ENCODE data around the gene ACOX3. TPM values are rescaled to one million over a fixed set of nuclear protein-coding genes. Genes with fewer than 3 reads are reported as not detected.
A peak's percentile ranks its signal among the peaks of the same experiment; 100 is the strongest.
"Not testable (repeated sequence)": the region's sequence is repeated elsewhere in the genome, so short reads cannot be mapped to it uniquely, and the experiment has no call there.

Gene ACOX3
- polyA plus RNA-seq, 4 donors: 15.0 to 17.5 (median 15.7) TPM

DNA sequence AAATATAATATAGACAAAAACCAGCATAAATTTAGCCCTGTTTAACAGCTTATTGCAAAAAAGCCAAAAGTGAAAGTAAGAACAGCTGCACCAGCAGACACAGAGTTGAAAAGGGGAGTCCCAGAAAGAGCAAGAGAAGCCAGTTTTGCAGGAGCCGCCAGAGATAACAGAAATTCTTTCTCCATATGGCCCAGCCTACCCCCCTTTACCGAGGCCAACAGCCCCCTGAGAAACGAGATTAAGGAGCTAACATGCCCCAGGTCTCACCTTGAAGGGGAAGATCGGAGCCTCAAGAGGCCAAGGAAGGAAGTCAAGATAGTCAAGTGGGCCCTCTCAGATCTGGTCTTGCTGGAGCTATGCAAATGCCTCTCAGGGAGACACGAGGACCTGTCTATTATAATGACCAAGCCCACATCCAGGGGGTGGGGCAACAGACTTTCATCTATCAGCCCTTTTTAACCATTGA lies 4.8 kb downstream of the ACOX3 start:
- no peak for DNase-seq (ENCODE audit: low read depth in 4 of 4, low spot score in 3 of 4)

DNA sequence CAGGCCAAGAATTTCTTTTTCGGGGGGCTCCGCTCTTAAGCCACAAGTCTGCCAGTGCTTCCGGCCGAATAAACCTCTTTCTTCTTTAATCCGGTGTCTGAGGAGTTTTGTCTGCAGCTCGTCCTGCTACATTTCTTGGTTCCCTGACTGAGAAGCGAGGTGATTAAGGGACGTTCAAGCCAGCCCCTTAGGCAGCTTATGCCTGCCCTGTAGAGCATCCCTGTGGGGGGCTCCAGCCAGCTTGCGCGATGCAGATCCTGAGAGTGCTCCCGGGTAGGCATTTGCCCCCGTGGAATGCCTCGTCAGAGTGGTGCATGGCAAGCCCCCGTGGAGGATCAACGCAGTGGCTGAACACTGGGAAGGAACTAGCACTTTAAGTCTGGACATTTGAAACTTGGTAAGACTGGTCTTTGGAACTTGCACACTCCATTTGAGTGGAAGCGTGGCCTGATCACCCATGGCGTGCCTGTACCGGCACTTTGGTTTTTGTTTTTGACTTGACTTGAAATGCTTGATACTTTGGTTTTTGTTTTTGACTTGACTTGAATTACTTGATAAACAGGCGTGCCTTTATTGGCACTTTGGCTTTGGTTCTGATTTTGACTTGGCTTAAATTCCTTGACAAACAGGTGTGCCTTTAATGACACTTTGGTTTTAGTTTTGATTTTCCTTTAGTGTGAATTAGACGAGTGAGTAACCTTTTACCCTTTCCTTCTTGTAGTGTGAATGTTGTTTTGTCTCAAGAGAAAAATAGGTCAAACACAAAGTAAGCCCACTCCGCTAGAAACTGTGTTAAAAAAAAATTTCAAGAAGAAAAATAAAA lies 6.1 kb downstream of the ACOX3 start:
- DNase-seq (ENCODE audit: low read depth in 4 of 4, low spot score in 3 of 4): no peak

DNA sequence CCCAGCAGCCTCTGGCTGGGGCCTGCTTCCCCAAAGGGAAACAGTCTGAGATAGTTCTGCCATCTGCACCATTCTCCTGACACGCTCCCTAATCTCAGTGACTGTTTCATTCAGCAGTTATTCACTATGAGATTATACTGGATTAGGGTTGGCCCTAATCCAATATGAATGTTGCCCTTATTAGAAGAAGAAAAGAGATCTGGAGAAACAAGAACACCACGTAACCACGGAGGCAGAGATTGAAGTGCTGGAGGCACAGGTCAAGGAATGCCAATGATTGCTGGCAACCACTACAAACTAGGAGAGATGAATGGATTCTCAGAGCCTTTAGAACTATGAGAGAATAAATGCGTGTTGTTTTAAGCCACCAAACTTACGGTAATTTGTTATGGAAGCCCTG lies 7.4 kb downstream of the ACOX3 start:
- DNase-seq (ENCODE audit: low read depth in 4 of 4, low spot score in 3 of 4): no peak

DNA sequence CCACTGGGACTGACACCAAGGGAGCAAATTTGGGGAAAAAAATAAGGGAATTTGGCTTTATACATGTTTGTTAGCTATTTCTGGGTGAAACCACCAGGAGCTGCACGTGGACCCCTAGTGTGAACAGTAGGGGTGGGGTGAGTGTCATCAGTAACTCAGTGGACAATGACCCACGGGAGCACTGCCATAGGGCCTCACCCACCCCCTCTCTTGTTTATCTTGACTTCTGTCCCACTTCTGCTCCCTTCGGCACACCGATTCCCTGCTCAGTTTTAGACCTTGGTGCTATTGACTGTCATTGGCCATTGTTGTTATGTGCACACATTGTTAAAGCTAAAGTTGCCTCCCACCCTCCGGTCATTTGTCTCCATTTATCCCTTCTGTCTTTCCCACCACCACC lies 9.0 kb downstream of the ACOX3 start:
- DNase-seq (ENCODE audit: low read depth in 4 of 4, low spot score in 3 of 4): no peak

DNA sequence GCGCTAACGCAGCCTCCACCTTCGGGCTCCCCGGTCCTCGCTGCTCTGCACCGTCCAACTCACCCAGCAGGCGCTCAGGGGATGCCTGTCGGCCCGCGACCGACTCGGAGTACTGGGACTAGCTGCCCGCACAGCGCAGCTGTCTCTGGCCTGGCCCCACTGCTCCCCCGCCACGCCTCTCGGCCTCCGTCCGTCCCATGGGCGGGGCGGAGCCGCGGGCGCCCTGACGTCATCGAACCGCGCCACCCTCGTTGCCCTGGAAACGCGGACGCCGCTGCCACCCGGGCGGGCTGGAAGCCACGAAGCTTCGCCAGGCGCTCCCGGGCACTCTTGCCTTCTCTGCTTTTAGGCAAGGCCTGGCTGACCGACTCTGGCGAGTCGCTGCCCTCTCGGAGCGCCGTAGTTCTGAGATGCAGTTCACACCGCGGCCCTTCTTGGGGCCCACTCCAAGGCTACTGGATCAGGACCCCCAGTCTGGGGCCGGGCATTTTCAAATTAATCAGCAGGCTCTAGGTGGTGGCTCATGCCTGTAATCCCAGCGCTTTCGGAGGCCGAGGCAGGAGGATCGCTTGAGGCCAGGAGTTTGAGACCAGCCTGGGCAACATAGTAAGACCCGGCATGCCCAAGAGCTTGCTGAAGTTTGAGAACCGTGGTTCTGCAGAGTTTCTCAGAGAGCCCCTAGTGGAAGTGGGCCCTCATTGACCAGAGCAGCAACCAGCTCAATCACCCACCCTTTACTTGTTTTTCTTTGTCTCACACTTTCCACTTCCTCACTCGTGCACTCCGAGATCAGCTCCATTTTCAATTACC lies 12.0 kb downstream of the ACOX3 start:
- DNase-seq (ENCODE audit: low read depth in 4 of 4, low spot score in 3 of 4): peak; percentile 72 to 89 (median 74)

DNA sequence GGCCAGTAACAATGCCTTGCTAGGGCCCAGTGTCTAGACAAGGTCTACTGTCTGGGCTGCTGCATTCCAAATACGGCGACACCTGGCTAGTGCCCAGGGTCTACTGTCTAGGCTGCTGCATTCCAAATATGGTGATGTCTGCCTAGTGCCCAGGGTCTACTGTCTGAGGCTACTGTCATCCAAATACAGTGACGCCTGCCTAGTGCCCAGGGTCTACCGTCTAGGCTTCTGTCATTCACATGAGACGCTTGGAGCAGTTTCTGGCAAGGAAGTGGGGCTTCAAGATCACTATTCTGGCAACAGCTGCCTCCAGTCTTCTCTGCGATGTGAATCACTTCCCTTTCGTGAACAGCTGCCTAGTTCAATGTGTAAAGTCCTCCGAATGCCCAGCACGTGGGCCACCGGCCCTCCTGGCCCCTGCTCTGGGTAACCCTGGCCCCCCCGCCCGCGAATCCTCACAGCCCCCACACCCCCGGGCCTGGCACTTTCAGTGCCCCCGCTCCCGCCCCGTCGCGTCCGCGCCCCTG lies 12.7 kb downstream of the ACOX3 start:
- DNase-seq (ENCODE audit: low read depth in 4 of 4, low spot score in 3 of 4): no peak

DNA sequence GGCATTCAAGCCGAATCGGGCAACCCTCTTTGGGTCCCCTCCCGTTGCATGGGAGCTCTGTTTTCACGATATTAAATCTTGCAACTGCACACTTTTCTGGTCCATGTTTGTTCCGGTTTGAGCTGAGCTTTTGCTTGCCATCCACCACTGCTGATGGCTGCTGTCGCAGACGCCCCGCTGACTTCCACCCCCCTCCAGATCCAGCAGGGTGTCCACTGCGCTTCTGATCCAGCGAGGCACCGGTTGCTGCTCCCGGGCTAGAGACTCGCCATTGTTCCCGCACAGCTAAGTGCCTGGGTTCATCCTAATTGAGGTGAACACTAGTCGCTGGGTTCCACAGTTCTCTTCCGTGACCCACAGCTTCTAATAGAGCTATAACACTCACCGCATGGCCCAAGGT lies 13.3 kb downstream of the ACOX3 start:
- no peak for DNase-seq (ENCODE audit: low read depth in 4 of 4, low spot score in 3 of 4)

DNA sequence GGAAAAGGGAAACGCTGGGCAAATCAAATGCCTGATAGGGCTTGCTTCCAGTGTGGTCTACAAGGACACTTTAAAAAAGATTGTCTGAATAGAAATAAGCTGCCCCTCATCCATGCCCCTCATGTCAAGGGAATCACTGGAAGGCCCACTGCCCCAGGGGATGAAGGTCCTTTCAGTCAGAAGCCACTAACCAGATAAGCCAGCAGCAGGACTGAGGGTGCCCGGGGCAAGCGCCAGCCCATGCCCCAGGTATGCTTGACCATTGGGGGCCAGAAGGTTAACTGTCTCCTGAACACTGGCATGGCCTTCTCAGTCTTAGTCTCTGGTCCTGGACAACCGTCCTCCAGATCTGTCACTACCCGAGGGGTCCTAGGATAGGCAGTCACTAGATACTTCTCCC lies 17.7 kb downstream of the ACOX3 start:
- DNase-seq (ENCODE audit: low read depth in 4 of 4, low spot score in 3 of 4): no peak

DNA sequence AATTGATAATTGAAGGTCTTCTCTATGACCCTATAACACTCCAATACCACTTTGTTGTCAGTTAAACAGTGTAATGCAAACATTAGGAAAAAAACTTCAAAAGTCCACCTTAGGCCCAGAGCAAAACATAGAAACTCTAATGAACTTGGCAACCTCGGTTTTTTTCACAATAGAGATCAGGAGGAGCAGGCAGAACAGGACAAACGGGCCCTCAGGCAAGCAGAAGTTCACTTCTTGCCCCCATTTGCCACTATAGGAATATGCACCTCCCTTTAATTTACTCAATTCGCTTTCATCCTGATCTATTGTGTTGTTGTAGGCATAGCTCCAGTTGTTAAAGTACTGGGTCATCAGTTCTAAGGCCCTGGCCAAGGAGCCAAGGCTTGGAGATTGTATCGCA lies 18.2 kb downstream of the ACOX3 start:
- no peak for DNase-seq (ENCODE audit: low read depth in 4 of 4, low spot score in 3 of 4)

DNA sequence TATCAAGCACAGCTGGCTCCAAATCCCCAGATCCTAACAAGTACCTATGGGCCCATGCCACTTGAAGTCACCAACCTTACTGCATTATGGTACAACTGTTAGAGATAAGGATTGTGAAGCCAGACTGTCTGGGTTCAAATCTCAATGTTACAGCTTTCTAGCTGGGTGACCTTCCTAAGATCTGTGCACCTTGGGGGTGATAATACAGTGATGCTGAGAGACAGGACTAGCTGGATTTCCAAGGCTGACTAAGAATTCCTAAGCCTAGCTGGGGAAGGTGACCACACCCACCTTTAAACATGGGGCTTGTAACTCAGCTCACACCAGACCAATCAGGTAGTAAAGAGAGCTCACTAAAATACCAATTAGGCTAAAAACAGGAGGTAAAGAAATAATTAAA lies 20.4 kb downstream of the ACOX3 start:
- not testable (repeated sequence) for DNase-seq (ENCODE audit: low read depth in 4 of 4, low spot score in 3 of 4)

DNA sequence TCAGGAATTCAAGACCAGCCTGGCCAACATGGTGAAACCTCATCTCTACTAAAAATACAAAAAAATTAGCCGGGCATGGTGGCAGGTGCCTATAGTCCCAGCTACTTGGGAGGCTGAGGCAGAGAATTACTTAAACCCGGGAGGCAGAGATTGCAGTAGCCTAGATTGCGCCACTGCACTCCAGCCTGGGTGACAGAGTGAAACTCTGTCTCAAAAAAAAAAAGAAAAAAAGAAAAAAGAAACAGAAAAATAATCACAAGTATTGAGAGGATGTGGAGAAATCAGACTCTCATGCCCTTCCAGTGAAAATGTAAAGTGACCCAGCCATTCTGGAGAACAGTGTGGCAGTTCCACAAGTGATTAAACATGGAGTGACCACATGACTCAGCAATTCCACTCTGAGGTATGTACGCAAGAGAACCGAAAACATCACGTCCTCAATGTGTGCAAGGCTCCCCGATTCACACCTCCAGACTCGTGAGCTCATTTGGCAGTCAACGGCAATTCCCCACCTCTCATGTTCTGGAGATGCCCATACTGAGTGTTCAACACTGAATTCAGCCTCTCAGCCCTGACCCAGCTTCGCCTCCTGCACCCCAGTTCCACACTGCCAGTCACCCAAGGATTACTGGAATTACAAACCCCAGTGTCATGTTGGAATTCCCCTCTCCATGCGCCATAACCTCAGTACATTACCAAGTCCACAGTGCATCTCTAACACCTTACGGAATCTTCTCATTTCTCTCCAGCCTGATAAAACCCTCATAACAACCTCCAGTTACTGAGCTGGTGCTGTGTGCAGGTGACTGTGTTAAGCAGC lies 21.1 kb downstream of the ACOX3 start:
- DNase-seq (ENCODE audit: low read depth in 4 of 4, low spot score in 3 of 4): no peak

DNA sequence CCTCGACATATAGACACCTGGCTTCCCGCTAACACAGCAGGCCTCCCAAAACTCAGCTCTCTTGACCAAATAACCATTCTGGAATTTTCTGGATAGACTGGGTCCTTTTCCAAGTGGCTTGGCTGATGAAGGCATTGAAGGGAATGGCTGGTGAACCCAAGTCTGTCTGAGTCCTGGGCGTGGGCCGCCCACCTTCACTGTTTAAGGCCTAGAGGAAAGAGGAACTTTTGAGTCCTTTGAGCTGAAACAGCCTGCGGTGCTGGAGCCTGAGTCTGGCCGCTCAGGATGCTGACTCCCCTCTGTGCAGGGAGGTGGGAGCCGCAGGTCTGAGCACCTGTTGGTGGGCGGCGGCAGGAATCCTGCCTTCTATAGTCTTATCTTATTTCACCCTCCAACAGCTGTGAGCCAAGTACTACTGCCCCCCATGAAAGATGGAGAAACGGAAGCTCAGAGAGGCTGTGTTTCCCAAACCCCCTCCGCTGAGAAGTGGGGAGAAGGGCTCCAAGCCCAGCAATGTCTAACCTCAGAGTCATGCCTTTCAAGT lies 23.4 kb downstream of the ACOX3 start:
- DNase-seq (ENCODE audit: low read depth in 4 of 4, low spot score in 3 of 4): no peak

DNA sequence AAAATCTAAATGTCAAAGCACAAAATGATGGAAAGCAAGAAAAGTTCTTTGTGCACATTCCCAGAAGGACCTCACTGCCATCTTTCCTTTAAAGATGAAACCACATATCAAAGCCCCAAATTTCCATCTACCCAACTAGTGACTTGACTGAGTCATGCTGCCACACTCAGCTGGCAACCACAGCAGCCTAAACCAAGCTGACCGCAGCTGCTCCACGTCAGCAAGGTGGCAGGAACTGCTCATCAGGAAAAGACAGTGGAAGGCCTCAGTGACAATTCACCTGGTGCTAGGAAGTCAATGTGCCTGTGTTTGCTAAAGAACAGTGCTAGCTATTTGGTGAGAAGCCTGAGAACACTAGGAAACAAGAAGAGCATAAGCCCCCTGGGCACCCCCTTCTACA lies 26.1 kb downstream of the ACOX3 start:
- DNase-seq (ENCODE audit: low read depth in 4 of 4, low spot score in 3 of 4): no peak

DNA sequence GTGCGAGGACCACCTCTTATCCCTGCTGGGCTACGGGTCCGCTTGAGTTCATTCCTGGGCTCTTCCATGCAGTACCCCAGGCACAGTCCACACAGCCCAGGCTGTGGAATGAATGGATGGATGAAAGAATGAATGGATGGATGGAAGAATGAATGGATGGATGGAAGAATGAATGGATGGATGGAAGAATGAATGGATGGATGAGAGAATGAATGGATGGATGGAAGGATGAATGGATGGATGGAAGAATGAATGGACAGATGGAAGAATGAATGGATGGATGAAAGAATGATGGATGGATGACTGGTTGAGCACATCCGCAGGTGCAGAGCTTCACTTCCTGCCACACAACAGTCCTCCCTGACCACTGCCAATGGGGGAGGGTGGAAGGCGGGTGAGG lies 28.2 kb downstream of the ACOX3 start:
- no peak for DNase-seq (ENCODE audit: low read depth in 4 of 4, low spot score in 3 of 4)

DNA sequence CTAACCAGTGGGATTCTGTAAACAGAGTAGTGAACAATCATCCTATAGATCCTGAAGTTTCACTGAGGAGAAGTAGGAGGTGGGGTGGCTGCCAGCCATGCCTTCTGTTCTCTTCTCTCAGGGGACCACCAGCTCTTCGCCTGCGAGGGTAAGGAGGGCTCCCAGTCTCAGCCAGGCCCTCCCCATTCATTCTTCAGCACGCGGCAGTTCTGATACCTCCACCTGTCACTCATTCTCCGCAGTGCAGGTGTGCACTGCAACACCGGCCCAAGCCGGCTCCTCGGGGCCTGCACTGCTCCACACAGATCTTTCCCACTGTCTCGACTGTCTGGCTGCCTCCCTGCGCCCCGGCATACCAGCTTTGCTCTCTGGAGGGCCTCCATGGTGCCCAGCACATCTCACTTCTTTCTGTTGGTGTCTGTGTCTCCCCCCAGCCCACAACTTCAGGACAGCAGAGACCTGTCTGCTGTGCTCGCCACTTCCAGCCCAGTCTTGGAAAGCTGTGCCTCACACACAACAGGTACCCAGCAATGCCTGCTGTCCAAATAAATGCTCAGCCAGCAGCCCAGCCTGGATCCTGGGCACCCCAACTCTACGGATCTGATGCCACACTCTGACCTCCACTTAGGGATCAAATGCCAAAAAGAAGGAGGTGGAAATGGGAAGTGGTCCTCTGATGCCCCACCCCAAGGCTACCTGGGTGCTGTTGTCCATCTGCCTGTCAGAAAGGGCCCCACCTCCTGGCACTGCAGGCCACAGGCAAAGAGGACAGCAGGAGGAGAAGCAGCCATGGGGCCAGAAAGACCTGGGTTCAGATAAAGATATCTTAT lies 29.0 kb downstream of the ACOX3 start:
- no peak for DNase-seq (ENCODE audit: low read depth in 4 of 4, low spot score in 3 of 4)

DNA sequence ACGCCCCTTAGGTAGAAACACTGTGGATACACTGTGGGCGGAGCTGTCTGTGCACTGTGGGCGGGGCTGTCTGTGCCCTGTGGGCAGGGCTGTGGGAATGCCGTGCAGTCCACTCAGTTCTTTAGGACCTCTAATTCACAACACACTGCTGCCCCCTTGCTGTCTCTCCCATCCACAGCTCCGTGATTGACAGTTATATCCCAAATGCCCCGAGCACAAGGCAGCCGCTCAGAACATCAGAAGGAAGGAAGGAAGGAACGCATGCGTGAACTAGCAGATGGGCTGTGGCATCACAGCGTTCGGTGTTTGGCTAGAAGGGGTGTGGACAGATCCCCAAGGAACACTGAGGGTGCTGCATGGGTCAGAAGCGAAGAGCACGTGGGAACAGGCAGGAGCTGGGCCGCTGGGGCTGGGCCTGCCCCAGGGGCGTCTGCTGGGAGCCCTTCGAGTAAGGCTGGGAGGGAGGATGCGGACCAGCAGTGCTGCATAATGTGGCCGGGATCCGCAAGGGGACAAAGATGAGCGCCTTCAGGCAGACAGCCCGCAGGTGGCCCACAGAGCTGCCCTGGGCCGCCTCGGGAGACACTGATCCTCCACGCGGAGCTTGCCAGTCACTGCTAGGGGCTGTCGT lies 29.8 kb downstream of the ACOX3 start:
- DNase-seq (ENCODE audit: low read depth in 4 of 4, low spot score in 3 of 4): no peak

DNA sequence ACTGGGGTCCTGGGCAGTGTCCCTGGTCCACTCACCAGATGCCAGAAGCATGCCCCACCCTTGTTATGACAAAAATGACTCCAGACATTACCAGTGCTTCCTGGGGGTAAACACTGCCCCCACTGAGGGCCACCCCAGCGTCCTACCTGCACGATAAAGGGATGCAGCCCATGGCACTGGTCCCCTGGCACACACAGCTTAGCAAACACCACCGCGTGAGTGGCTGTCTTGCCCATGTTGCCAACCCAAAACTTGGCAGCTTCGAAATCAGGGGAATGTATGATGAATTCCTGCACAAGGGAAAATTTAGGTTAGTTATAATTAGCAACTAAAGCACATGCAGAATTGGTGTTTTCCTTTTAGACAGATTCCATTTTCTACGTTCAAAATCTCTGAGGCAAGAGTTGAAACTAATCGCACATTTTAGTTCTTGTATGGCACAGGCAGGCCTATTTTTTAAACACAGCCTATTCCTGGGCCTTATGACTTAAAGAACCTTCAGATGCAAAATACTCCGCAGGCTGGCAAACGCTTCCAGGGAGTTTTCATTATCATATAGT lies 30.4 kb downstream of the ACOX3 start:
- DNase-seq (ENCODE audit: low read depth in 4 of 4, low spot score in 3 of 4): no peak

DNA sequence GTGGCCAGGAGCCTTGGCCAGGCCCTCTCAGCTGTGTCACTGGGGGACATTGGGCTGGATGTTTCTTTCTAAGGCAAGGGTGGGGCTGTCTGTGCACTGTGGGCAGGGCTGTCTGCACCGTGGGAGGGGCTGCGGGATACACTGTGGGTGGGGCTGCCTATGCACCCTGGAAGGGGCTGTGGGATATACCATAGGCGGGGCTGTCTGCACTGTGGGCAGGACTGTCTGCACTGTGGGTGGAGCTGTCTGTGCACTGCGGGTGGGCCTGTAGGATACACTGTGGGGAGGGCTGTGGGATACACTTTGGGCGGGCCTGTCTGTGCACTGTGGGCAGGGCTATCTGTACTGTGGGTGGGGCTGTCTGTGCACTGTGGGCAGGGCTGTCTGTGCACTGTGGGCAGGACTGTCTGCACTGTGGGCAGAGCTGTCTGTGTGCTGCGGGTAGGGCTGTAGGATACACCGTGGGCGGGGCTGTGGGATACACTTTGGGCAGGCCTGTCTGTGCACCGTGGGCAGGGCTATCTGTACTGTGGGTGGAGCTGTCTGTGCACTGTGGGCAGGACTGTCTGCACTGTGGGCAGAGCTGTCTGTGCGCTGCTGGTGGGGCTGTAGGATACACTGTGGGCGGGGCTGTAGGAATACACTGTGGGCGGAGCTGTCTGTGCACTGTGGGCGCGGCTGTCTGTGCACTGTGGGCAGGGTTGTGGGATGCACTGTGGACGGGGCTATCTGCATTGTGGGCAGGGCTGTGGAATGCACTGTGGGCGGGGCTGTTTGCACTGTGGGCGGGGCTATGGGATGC lies 31.1 kb downstream of the ACOX3 start:
- no peak for DNase-seq (ENCODE audit: low read depth in 4 of 4, low spot score in 3 of 4)
